HK-2 (cell line): ENCODE data around the gene SLCO3A1.
"Not testable (repeated sequence)": the region's sequence is repeated elsewhere in the genome, so short reads cannot be mapped to it uniquely, and the experiment has no call there.

ENCODE experiments used
- DNase-seq: peaks from one replicate; pipeline ENCODE4 v3.0.0-alpha.2; 2018; ENCODE audit not compliant: unreplicated experiment

SLCO3A1 gene

GRCh38 chr15:92035551-92035950 is 182.0 kb downstream of the SLCO3A1 start:
- DNase-seq: no peak

GRCh38 chr15:92035961-92036360 is 182.5 kb downstream of the SLCO3A1 start:
- no peak for DNase-seq

DNA sequence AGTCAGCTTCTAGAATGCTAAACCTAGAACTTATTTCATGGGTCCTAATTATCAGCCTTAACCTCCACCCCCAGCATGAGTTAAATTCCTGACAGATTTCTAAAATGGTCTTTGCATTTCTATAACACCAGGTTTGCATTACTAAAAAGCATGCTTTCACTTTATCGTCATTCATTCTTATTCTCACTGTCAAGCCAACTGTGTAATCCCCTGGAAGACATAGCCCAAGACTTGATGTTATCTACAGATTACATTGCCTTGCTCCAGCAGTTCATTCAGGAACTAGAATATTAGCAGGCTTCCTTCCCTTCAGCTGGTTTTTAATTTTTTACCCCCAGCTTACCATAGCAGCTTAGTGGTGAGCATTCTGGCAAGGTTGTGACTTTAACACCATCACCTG is 184.0 kb downstream of the SLCO3A1 start:
- no peak for DNase-seq

DNA sequence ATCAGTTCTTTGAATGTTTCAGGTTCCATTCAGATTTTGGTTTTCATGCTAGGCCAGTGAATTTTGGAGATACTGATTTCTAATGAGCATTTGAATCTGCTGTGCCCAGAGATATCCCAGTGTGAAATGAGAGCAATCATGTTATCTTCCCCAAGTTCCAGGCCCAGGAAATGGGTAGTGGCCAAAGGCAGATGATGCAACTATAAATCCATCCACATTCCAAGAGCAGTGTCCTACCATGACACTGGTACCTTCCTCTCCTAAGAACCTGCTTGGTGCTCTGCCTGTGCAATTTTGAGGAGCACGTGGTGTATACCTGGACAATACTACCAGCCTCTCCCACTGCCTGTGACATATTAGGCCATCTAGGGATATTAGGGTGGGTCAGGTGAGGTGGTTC is 186.8 kb downstream of the SLCO3A1 start:
- no peak for DNase-seq

- no peak for DNase-seq
Observed at GRCh38 chr15:92041371-92041770, 187.9 kb downstream of the SLCO3A1 start.

- DNase-seq: no peak
Observed at GRCh38 chr15:92043283-92043682, 189.8 kb downstream of the SLCO3A1 start.

DNA sequence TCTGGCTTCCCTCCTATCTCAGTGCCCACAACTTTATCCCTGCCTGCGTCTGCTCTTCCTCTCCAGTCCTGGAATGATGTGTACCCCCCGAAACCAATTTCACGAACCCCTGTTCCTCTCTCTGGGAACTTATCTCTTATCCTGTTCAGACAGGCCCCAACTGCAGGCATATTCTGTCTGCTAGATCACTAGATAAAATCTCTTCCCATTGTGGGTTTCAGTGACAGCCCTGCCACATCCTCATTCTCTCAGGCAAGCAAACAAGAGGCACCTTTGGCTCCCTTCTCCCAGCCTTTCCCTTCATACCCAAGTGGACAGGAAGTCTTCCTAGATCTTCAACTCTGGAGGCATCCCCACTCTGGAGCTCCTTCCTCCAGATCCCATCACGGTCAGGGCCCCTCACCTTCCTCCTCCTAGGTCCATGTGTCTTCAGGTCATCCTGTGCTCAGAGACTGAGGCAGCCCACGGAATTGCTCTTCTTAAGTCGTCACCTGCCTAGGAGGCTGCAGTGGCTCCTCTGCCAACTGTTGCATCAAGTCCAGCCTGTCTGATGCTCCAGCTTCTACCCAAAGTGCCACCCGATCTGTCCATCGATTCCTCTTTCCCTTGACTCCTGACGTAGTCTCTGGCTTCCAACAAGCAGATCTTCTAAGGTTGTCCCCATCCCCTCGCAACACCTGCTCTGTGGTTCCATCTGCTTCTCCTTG is 190.8 kb downstream of the SLCO3A1 start:
- DNase-seq: no peak

- no peak for DNase-seq
Observed at GRCh38 chr15:92047900-92048299, 194.4 kb downstream of the SLCO3A1 start.

DNA sequence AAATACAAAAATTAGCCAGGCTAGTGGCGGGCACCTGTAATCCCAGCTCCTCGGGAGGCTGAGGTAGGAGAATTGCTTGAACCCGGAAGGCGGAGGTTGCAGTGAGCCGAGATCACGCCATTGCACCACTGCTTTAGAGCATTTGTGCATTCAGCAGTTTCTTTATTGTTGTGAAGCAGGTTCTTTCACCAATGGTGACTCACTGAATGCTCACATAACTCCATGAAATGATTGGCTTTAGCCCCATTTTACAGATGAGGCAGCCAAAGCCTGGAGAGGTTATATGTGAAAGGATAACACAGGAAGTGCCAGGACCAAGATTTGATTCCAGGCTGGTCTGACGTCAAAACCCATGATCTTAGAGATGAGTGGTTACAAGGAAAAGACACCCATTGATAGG is 195.2 kb downstream of the SLCO3A1 start:
- DNase-seq: no peak

- DNase-seq: no peak
Observed at GRCh38 chr15:92049290-92049989, 195.9 kb downstream of the SLCO3A1 start.

DNA sequence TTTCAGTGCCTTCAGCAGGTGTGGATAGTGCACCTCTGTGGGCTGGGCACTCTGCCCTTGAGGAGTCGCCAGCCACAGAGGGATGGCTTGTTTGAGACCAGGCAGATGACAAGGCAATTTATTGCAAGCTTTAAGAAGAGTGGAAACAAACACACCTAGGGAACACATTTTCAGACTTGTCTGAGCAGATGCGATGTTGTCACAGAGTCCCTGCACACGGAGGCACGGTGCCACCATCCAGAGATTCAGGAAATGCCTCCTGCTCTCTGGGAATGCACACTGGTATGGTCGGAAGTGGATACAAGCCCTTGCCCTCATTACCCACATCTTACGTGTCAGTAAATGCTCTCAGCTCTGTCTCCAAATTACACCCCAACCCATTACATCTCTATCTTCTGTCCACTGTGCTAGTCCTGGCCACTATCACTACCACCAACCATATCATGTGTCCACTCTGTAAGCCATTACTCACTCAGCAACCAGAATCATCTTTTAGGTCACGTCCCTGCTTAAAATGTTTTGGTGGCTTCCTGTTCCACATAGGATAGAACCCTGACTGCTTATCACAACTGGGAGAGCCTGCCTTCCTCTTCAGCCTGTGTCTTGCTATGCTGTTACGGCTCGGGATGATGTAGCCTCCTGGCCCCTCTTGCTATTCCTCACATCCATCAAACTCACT is 196.9 kb downstream of the SLCO3A1 start:
- no peak for DNase-seq

DNA sequence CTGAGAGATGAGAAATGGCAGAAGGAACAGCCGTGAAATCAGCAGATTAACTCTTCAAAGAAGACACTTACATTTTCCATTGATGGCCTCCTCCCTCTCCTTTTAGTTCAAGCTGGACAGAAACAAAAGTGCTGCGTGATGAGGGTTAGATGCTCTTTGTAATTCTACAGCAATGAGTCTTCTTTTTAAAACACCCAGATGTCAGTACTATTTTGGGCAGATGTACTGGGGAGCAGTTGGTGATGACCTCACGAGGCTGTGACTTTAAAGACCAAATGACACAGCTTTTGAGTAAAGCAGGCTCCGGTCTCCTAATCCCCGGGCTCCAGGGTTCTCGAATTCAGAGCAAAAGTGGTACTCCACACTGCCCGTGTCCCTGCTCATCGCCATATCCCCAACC is 198.2 kb downstream of the SLCO3A1 start:
- no peak for DNase-seq

- no peak for DNase-seq
Observed at GRCh38 chr15:92053753-92054316, 200.3 kb downstream of the SLCO3A1 start.

- DNase-seq: no peak
Observed at GRCh38 chr15:92056875-92057274, 203.4 kb downstream of the SLCO3A1 start.

- DNase-seq: no peak
Observed at GRCh38 chr15:92059036-92059970, 205.8 kb downstream of the SLCO3A1 start.

DNA sequence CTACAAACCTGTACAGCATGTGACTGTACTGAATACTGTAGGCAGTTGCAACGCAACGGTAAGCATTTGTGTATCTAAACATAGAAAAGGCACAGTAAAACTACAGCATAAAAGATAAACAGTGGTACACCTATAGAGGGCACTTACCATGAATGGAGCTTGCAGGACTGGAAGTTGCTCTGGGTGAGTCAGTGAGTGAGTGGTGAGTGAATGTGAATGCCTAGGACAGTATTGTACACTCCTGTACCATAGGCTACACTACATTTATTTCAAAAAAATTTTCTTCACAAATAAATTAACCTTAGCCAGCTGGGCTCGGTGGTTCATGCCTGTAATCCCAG is 206.4 kb downstream of the SLCO3A1 start:
- not testable (repeated sequence) for DNase-seq

DNA sequence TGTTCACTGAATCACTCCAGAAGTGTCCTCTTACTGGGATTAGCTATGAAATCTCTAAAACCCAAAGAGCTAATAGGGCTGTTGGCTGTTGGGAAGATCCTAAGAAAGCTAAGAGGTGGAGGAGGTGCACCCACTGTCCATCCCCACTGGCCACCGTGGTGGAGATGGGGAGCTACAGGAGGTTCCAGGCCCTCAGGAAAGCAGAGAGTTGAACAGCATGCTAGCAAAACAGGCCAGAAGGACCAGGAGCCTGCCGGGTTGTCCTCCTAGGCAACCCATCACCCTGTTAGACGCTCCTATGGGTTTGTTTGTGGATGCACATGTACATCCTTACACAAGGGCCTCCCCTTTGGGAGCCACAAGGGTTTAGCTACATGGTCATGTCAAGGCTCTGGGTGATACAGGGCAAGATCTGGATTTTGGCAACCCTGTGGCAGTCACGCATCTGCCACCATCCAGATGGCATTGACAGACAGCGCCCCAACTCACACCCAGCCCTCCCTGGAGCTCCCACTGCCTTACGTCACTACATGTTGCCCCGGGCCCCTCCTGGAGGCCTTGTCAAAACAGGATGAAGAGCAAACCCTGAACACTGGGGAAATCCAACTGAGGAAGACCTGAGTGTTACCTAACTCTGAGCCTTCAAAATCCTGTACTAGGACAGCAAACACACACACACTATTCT is 208.1 kb downstream of the SLCO3A1 start:
- DNase-seq: no peak

DNA sequence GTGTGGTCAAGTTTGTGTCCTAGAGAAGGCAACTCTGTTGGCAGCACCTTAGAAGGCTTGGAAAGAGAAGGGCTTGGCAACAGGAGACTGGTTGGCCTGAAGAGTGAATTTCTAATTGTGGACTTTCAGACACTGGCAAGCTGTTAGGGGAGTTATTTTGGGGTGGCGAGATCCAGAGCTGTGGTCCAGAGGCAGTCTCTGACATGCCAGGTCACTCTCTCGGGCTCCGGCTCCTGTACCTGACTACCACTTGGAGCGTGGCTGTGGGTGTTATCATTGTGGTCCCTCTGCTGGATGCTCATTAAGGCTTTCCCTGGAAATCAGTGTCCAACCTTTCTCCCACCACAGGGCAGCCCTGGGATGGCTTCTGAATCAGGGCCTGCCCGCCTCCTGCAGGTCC is 209.0 kb downstream of the SLCO3A1 start:
- DNase-seq: no peak

DNA sequence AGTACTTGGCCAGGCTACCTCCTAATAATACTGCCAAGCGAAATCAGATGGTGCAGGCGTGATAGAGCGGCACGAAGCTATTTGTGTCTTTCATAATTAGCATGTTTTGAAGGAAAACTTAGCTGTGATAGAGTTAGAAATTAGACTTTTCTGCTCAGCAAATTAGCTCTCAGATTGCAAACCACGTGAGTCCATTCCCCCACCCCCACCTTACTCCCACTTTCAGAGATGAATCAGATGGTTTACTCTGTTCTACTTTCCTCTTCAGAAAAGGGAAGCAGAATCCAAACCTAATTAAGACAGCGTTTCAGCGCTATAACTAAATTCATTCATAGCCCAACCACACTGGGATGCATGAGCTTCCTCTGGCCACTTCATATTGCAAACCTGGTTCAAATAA is 214.6 kb downstream of the SLCO3A1 start:
- no peak for DNase-seq

DNA sequence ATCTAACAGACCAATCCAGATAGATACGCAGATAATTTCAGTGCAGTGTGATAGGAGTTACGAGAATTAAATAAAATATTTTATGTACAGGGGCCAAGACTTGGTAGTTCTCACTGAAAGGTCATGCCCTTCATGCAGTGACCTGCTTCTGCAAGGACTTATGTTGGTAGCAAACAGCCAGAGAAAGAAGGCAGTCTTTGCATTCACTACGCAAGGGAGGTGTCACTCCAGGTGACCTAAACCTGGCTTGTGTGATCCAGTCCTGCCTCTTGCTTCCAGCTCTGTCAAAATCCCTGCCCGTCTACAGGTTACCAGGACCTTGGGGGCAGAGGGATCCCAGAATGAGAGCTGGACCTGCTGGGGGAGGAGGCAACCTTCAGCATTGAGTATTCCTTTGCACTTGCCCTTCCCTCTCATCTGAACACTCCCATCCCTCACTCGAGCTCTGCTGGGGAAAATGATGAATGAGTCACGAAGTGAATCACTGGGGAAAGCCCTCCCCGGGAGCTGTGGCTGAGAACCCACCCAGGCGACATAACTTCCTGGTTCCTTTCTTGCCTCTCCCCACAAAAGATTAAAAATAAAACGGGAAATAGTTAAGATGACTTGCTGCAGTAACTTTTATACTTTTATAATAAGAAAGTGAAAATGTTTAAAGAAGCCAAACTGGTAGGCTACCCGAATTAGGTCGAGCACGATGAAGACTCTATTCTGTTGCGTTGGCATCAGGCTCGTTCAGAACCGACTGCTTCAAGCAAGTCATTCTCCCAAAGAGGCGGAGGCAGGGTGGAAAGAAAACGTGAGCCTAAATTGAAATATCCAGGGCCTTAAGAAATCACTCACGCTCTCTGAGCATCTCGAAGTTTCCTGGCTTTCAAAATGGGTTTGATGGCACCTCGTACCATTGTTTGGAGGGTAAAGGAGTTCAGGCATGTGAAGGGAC is 216.1 kb downstream of the SLCO3A1 start:
- peak; percentile 58 for DNase-seq
